ENCODE data around the gene MINK1. TPM values are rescaled to one million over a fixed set of nuclear protein-coding genes. Genes with fewer than 3 reads are reported as not detected.

MINK1 gene
- total RNA-seq, 2 experiments from 2014 or later, result 40.6 to 62.5 TPM

- Histone ChIP-seq H2AFZ (ENCODE audit: low read length) (peak within 1 kb of the TSS; percentile 53), H3K9me2 (ENCODE audit: insufficient read depth, low read length) (no peaks in the 10 kb centered on the region), H3K9me3 (ENCODE audit: low read length) (no peaks in the 10 kb centered on the region), H3K4me2 (ENCODE audit: low read length) (peak within 1 kb of the TSS; percentile 97), H3K27ac (ENCODE audit: low read depth, low read length, poor library complexity, severe bottlenecking) (peak within 1 kb of the TSS; percentile 90), H3K79me2 (ENCODE audit: insufficient read depth, low read depth, low read length) (peaks cover 56% of the 10 kb centered on the region), H3K4me3 (ENCODE audit: low read depth, low read length, poor library complexity, severe bottlenecking) (peak within 1 kb of the TSS; percentile 95), H3K36me3 (ENCODE audit: insufficient read depth, low read length) (peaks cover 77% of the 10 kb centered on the region), H4K20me1 (ENCODE audit: insufficient read depth, low read length) (0 out of 2 replicates have a peak, but pooled peaks cover 1% of the 10 kb centered on the region), H3K4me1 (ENCODE audit: insufficient read depth, low read length, poor library complexity, severe bottlenecking) (peaks cover 49% of the 10 kb centered on the region)
- TF ChIP-seq, protein P1, sequence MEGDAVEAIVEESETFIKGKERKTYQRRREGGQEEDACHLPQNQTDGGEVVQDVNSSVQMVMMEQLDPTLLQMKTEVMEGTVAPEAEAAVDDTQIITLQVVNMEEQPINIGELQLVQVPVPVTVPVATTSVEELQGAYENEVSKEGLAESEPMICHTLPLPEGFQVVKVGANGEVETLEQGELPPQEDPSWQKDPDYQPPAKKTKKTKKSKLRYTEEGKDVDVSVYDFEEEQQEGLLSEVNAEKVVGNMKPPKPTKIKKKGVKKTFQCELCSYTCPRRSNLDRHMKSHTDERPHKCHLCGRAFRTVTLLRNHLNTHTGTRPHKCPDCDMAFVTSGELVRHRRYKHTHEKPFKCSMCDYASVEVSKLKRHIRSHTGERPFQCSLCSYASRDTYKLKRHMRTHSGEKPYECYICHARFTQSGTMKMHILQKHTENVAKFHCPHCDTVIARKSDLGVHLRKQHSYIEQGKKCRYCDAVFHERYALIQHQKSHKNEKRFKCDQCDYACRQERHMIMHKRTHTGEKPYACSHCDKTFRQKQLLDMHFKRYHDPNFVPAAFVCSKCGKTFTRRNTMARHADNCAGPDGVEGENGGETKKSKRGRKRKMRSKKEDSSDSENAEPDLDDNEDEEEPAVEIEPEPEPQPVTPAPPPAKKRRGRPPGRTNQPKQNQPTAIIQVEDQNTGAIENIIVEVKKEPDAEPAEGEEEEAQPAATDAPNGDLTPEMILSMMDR (conservative IDR thresholded peaks at IDR 0.05; ENCODE audit: low read length), result no peak
- ChIA-PET CTCF (ENCODE audit: unreplicated experiment) (no interaction called here), POLR2A (interaction anchor here (0.6 to 2.4 kb wide), 9 partner anchors 11 to 1033 kb away, joined by 3 to 20 read pairs (median 4); partner anchors contain the start of genes ENO3 and SPAG7)
- intact Hi-C loops (cut with micrococcal nuclease; ENCODE audit: unreplicated experiment), result loop anchor here (10.0 kb wide), 1 partner anchor 255 kb away; the partner anchor contains the start of gene ZNF594
- no TSS peak for BruUV-seq (replicated peaks)
- peak; percentile 100 for DNase-seq (ENCODE audit: low spot score)
These were observed 106.8 kb downstream of the MINK1 start, which contains the start of the genes RNF167 and SLC25A11 for GRCh38 chr17:4939796-4940554. Gene RNF167, plus strand, starts transcription at chr17:4940268. Its CDS starts 642 bp downstream, at chr17:4940910. Gene SLC25A11, minus strand, starts transcription at chr17:4940046. Its CDS starts 136 bp downstream, at chr17:4939910.

DNA sequence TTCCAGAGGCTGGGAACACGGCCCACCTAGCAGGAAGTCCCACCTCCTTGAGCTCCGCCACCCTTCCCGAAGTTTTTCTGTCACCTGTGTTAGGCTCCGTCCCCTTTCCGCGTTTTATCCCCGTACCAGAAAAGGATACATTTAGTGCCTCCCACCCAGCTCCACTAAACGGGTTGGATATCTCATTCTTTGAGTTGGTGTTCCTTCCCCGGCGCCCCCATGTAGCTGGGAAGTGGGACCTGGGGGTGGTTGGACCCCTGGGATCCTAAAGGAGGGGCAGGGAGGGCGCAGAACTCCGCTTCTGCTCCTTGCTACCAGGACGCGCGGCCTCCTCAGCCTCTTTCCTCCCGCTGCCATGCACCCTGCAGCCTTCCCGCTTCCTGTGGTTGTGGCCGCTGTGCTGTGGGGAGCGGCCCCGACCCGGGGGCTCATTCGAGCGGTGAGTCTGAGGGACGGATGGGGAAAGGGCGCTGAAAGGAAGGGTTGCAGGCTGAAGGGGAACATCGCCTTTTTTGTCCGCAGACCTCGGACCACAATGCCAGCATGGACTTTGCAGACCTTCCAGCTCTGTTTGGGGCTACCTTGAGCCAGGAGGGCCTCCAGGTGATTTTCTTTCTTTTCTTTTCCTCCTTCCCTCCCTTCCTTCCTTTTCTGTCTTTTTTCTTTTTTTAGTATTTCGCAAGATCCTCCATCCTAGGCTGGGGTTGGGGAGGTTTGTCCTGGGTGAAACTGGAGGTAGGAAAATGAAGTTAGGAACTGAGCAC, 107.6 kb downstream of the MINK1 start:
- intact Hi-C loops (cut with micrococcal nuclease; ENCODE audit: unreplicated experiment), result loop anchor here (10.0 kb wide), 1 partner anchor 254 kb away; the partner anchor contains the start of gene ZNF594
- peaks cover 81% of the 10 kb centered on the region for H3K36me3 ChIP-seq (ENCODE audit: insufficient read depth, low read length)
- no peak for TF ChIP-seq EZH2phosphoT487 (IDR thresholded peaks at IDR 0.05; ENCODE audit: borderline replicate concordance, low read depth, low read length)
- TF ChIP-seq, protein P1 (conservative IDR thresholded peaks at IDR 0.05; ENCODE audit: low read length), result no peak
- no peaks in the 10 kb centered on the region for H3K9me2 ChIP-seq (ENCODE audit: insufficient read depth, low read length)
- peak overlapping the region; percentile 90 for H3K27ac ChIP-seq (ENCODE audit: low read depth, low read length, poor library complexity, severe bottlenecking)
- H3K4me1 ChIP-seq (ENCODE audit: insufficient read depth, low read length, poor library complexity, severe bottlenecking), result peaks cover 57% of the 10 kb centered on the region
- 0 out of 2 replicates have a peak, but pooled peaks cover 8% of the 10 kb centered on the region for H4K20me1 ChIP-seq (ENCODE audit: insufficient read depth, low read length)
- H3K4me3 ChIP-seq (ENCODE audit: low read depth, low read length, poor library complexity, severe bottlenecking), result peak overlapping the region; percentile 95
- DNase-seq (ENCODE audit: low spot score), result peak; percentile 64
- BruUV-seq (replicated peaks), result TSS peak; percentile 91
- no peaks in the 10 kb centered on the region for H3K9me3 ChIP-seq (ENCODE audit: low read length)
- H3K79me2 ChIP-seq (ENCODE audit: insufficient read depth, low read depth, low read length), result peaks cover 64% of the 10 kb centered on the region
- peak overlapping the region; percentile 42; the same call in 1 of the 2 replicates for H2AFZ ChIP-seq (ENCODE audit: low read length)
- ChIA-PET POLR2A (interaction anchor here (0.6 to 2.4 kb wide), 6 partner anchors 11 to 1033 kb away, joined by 3 to 20 read pairs (median 4); partner anchors contain the start of genes ENO3 and SPAG7), CTCF (ENCODE audit: unreplicated experiment) (no interaction called here)
- peak overlapping the region; percentile 97 for H3K4me2 ChIP-seq (ENCODE audit: low read length)
